Neural progenitor cell (in vitro differentiated cells): Measurements from ENCODE around the gene CALCOCO2. TPM values are rescaled to one million over a fixed set of nuclear protein-coding genes. Genes with fewer than 3 reads are reported as not detected.

Experiments
- DNase-seq: peaks from one replicate; pipeline ENCODE4 v3.0.0-alpha.2; 2016; ENCODE audit warnings: low spot score
- H2AFZ ChIP-seq: fragments of 200-600 bp; sonication (generic); replicated peaks from 2 replicates; pipeline ENCODE4 v1.6.1; 2016; ENCODE audit warnings: antibody characterized with exemption
- H3F3A ChIP-seq: fragments of 200-600 bp; sonication (generic); 2 replicates; pipeline ENCODE4 v1.6.1; 2016; ENCODE audit warnings: antibody characterized with exemption, low read depth
- H3K27ac ChIP-seq: fragments of 200-600 bp; sonication (generic); 2 replicates; pipeline ENCODE4 v1.5.1; 2016; ENCODE audit warnings: mild to moderate bottlenecking
- H3K27me3 ChIP-seq: fragments of 200-600 bp; sonication (generic); 2 replicates; pipeline ENCODE4 v1.6.1; 2016; ENCODE audit warnings: mild to moderate bottlenecking, moderate library complexity
- H3K36me3 ChIP-seq: fragments of 200-600 bp; sonication (generic); 2 replicates; pipeline ENCODE4 v1.5.1; 2016
- H3K4me1 ChIP-seq: fragments of 200-600 bp; sonication (generic); 2 replicates; pipeline ENCODE4 v1.6.1; 2016; ENCODE audit warnings: mixed run types
- H3K4me2 ChIP-seq: fragments of 200-600 bp; sonication (generic); 2 replicates; pipeline ENCODE4 v1.6.1; 2016
- H3K4me3 ChIP-seq: fragments of 200-600 bp; sonication (generic); 2 replicates; pipeline ENCODE4 v1.5.1; 2016
- H3K79me2 ChIP-seq: fragments of 200-600 bp; sonication (generic); 2 replicates; pipeline ENCODE4 v1.6.1; 2016; ENCODE audit warnings: low read depth
- H3K9ac ChIP-seq: fragments of 200-600 bp; sonication (generic); 2 replicates; pipeline ENCODE4 v1.6.1; 2016
- H3K9me3 ChIP-seq: fragments of 200-600 bp; sonication (generic); 2 replicates; pipeline ENCODE4 v1.5.1; 2016; ENCODE audit warnings: low read depth
- H4K20me1 ChIP-seq: fragments of 200-600 bp; sonication (generic); 2 replicates; pipeline ENCODE4 v1.6.1; 2016; ENCODE audit warnings: low read depth
- H3K27ac Mint-ChIP-seq: 3 replicates; pipeline ENCODE4 v1.8.0; 2021; ENCODE audit warnings: mixed read lengths
- H3K27me3 Mint-ChIP-seq: 2 replicates; pipeline ENCODE4 v1.8.0; 2022; ENCODE audit warnings: low read depth, mild to moderate bottlenecking, inconsistent platforms, moderate library complexity, mixed read lengths; ENCODE audit not compliant: insufficient read depth
- H3K36me3 Mint-ChIP-seq: 3 replicates; pipeline ENCODE4 v1.8.0; 2021; ENCODE audit warnings: mixed read lengths
- H3K4me1 Mint-ChIP-seq: 3 replicates; pipeline ENCODE4 v1.8.0; 2021; ENCODE audit warnings: mixed read lengths
- H3K4me3 Mint-ChIP-seq: 3 replicates; pipeline ENCODE4 v1.8.0; 2021; ENCODE audit warnings: mild to moderate bottlenecking, moderate library complexity, mixed read lengths
- H3K9me3 Mint-ChIP-seq: 3 replicates; pipeline ENCODE4 v1.8.0; 2020; ENCODE audit warnings: mixed read lengths
- EZH2 ChIP-seq: fragments of 200-600 bp; sonication (generic); IDR thresholded peaks from 2 replicates; pipeline ENCODE4 v1.6.1; 2017; ENCODE audit warnings: antibody characterized with exemption, mild to moderate bottlenecking, moderate library complexity
- EZH2phosphoT487 ChIP-seq: fragments of 200-600 bp; sonication (generic); IDR thresholded peaks from 2 replicates; pipeline ENCODE4 v1.6.1; 2017; ENCODE audit warnings: antibody characterized with exemption
- total RNA-seq: library from RNA; depleted of rRNA; stranded (reverse); fragments of >200 nt; gene quantifications from 2 replicates; pipeline ENCODE4 v1.2.3, GENCODE V29; 2015; ENCODE audit warnings: low replicate concordance
- TF ChIP-seq, protein P1 (sequence below): fragments of 200-600 bp; sonication (generic); IDR thresholded peaks from 2 replicates; pipeline ENCODE4 v1.5.1; 2017; ENCODE audit warnings: antibody characterized with exemption, mild to moderate bottlenecking

CALCOCO2 gene
- total RNA-seq, 1 donor from 2014 or later: 34.1 TPM

DNA sequence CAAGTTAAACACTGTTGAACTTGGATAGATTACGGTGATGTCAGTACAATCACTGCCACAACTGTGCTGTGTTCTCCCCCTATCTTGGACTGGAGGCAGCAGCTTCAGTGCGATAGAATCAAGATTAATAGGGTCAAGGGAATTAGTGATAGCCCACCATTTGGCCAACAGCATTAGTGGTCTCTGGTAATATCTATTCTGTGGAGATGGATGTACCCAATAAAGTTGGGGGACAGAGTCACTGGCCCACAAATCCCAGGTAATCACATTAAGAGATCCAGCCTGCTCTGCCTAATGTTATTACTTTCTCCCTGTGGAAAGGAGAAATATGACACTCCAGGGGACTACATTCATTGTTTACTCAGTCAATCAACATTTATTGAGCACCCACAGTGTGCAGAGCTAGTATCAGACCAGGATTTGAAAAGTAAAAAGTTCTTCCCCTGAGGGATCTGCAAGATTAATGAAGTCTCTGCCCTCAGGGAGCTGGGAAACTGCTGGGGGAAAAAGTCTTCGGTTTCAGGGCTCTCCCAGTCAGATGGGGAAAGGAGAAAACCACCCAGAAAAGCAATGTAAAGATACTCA, 38.2 kb downstream of the CALCOCO2 start:
- Histone ChIP-seq H3F3A (no peaks in the 10 kb centered on the region), H3K36me3 (no peaks in the 10 kb centered on the region), H2AFZ (no peak overlapping the region), H3K4me2 (no peak overlapping the region), H3K4me1 (peaks cover 5% of the 10 kb centered on the region), H3K9ac (no peak overlapping the region), H3K27me3 (no peaks in the 10 kb centered on the region), H3K4me3 (no peak overlapping the region), H3K27ac (no peak overlapping the region), H3K79me2 (no peaks in the 10 kb centered on the region), H3K9me3 (no peaks in the 10 kb centered on the region), H4K20me1 (no peaks in the 10 kb centered on the region)
- TF ChIP-seq EZH2phosphoT487 (no peak), EZH2 (no peak)
- TF ChIP-seq, protein P1, sequence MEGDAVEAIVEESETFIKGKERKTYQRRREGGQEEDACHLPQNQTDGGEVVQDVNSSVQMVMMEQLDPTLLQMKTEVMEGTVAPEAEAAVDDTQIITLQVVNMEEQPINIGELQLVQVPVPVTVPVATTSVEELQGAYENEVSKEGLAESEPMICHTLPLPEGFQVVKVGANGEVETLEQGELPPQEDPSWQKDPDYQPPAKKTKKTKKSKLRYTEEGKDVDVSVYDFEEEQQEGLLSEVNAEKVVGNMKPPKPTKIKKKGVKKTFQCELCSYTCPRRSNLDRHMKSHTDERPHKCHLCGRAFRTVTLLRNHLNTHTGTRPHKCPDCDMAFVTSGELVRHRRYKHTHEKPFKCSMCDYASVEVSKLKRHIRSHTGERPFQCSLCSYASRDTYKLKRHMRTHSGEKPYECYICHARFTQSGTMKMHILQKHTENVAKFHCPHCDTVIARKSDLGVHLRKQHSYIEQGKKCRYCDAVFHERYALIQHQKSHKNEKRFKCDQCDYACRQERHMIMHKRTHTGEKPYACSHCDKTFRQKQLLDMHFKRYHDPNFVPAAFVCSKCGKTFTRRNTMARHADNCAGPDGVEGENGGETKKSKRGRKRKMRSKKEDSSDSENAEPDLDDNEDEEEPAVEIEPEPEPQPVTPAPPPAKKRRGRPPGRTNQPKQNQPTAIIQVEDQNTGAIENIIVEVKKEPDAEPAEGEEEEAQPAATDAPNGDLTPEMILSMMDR: no peak
- Mint-ChIP-seq H3K36me3 (peaks cover 2% of the 10 kb centered on the region), H3K27ac (no peak overlapping the region), H3K9me3 (no peaks in the 10 kb centered on the region), H3K27me3 (peaks cover 4% of the 10 kb centered on the region), H3K4me3 (no peak overlapping the region), H3K4me1 (peaks cover 12% of the 10 kb centered on the region)
- DNase-seq: no peak

DNA sequence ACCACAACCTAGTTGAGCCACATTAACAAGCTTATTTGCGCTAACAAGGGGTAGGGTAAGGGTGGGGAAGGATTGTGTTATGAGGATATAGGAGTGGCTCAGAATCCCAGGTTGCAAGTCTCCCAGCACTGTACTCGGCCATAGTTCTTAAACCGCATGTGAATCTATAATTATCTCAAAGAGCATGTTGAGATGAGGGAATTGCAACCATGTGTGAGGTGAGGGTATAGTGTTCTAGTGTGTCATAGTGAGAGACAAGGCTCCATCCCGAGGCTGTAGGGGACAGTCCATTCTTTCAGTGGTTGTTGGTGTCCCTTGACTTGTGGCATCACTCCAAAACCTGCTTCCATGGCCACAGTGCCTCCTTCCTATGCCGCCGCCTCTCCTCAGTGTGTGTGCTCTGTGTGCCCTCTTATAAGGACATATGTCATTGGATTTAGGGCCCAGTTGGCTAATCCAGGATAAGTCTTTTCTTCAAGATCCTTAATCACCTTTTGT, 39.0 kb downstream of the CALCOCO2 start:
- Mint-ChIP-seq H3K4me3 (no peak overlapping the region), H3K27ac (no peak overlapping the region), H3K9me3 (no peaks in the 10 kb centered on the region), H3K27me3 (peaks cover 2% of the 10 kb centered on the region), H3K4me1 (peaks cover 12% of the 10 kb centered on the region), H3K36me3 (peaks cover 2% of the 10 kb centered on the region)
- H3K4me2 ChIP-seq: no peak overlapping the region
- TF ChIP-seq, protein P1: no peak
- no peak for TF ChIP-seq EZH2phosphoT487
- no peak for TF ChIP-seq EZH2
- DNase-seq: no peak
- no peaks in the 10 kb centered on the region for H3K9me3 ChIP-seq
- H3K4me1 ChIP-seq: peaks cover 6% of the 10 kb centered on the region
- no peaks in the 10 kb centered on the region for H3K36me3 ChIP-seq
- no peak overlapping the region for H3K4me3 ChIP-seq
- H3K27me3 ChIP-seq: no peaks in the 10 kb centered on the region
- H3K79me2 ChIP-seq: no peaks in the 10 kb centered on the region
- no peaks in the 10 kb centered on the region for H3F3A ChIP-seq
- no peak overlapping the region for H3K9ac ChIP-seq
- H4K20me1 ChIP-seq: no peaks in the 10 kb centered on the region
- H3K27ac ChIP-seq: no peak overlapping the region
- no peak overlapping the region for H2AFZ ChIP-seq

DNA sequence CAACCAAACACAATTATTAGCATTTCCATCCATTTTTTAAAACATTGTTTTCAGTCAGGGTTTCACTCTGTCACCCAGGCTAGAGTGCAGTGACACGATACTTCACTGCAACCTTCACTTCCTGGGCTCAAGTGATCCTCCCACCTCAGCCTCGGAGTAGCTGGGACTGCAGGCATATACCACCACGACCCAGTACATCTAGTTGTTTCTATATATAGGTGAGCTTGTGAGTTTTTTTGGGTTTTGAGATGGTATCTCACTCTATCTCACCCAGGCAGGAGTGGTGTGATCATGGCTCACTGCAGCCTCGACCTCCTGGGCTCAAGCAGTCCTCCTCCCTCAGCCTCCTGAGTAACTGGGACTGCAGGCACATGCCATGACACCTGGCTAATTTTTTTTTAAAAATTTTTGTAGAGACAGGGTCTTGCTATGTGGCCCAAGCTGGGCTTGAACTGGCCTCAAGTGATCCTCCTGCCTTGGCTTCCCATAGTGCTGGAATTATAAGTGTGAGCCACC, 40.3 kb downstream of the CALCOCO2 start:
- peaks cover 12% of the 10 kb centered on the region for H3K4me1 Mint-ChIP-seq
- H3K27ac ChIP-seq: no peak overlapping the region

More for the DNA sequence above, 40.3 kb downstream of the CALCOCO2 start:
- H3K79me2 ChIP-seq: no peaks in the 10 kb centered on the region
- no peak overlapping the region for H3K4me2 ChIP-seq
- H3K4me3 ChIP-seq: no peak overlapping the region
- H3K9ac ChIP-seq: no peak overlapping the region
- no peak overlapping the region for H3K27ac Mint-ChIP-seq
- peaks cover 2% of the 10 kb centered on the region for H3K27me3 Mint-ChIP-seq
- peaks cover 1% of the 10 kb centered on the region for H3K36me3 Mint-ChIP-seq
- no peaks in the 10 kb centered on the region for H3K9me3 ChIP-seq
- H3K9me3 Mint-ChIP-seq: no peaks in the 10 kb centered on the region
- TF ChIP-seq, protein P1: no peak
- TF ChIP-seq EZH2phosphoT487: no peak
- TF ChIP-seq EZH2: no peak
- no peak for DNase-seq
- no peaks in the 10 kb centered on the region for H4K20me1 ChIP-seq
- no peaks in the 10 kb centered on the region for H3F3A ChIP-seq
- H3K36me3 ChIP-seq: no peaks in the 10 kb centered on the region
- H2AFZ ChIP-seq: no peak overlapping the region
- peaks cover 6% of the 10 kb centered on the region for H3K4me1 ChIP-seq
- no peaks in the 10 kb centered on the region for H3K27me3 ChIP-seq
- no peak overlapping the region for H3K4me3 Mint-ChIP-seq
